Type B pancreatic cell (in vitro differentiated cells): ENCODE data around the gene GNB5. TPM values are rescaled to one million over a fixed set of nuclear protein-coding genes. Genes with fewer than 3 reads are reported as not detected.

Experiments
- DNase-seq: peaks from one replicate; pipeline ENCODE4 v3.0.0; 2021; ENCODE audit warnings: mixed read lengths; ENCODE audit not compliant: unreplicated experiment; ENCODE audit errors: extremely low spot score
- H3K27ac Mint-ChIP-seq: 2 replicates; pipeline ENCODE4 v1.8.0; 2021; ENCODE audit warnings: mild to moderate bottlenecking, mixed read lengths
- H3K27me3 Mint-ChIP-seq: 2 replicates; pipeline ENCODE4 v1.8.0; 2021; ENCODE audit warnings: mixed read lengths
- H3K36me3 Mint-ChIP-seq: 2 replicates; pipeline ENCODE4 v1.8.0; 2021; ENCODE audit warnings: mixed read lengths
- H3K4me1 Mint-ChIP-seq: one replicate; pipeline ENCODE4 v1.8.0; 2021; ENCODE audit warnings: mixed read lengths; ENCODE audit not compliant: unreplicated experiment
- H3K4me3 Mint-ChIP-seq: 2 replicates; pipeline ENCODE4 v1.8.0; 2021; ENCODE audit warnings: mild to moderate bottlenecking, mixed read lengths
- H3K9me3 Mint-ChIP-seq: 2 replicates; pipeline ENCODE4 v1.8.0; 2021; ENCODE audit warnings: mixed read lengths
- total RNA-seq: library from RNA; stranded (reverse); gene quantifications from 2 replicates; pipeline ENCODE4 v1.2.1, GENCODE V29; 2021; ENCODE audit warnings: low replicate concordance
- TF ChIP-seq, protein P1 (sequence below): fragments of 200-600 bp; sonication (generic); conservative IDR thresholded peaks from 2 replicates; pipeline ENCODE4 v1.5.0; 2021; ENCODE audit warnings: antibody characterized with exemption, mild to moderate bottlenecking

The GNB5 gene
- total RNA-seq, 1 donor from 2014 or later: 19.9 TPM

DNA sequence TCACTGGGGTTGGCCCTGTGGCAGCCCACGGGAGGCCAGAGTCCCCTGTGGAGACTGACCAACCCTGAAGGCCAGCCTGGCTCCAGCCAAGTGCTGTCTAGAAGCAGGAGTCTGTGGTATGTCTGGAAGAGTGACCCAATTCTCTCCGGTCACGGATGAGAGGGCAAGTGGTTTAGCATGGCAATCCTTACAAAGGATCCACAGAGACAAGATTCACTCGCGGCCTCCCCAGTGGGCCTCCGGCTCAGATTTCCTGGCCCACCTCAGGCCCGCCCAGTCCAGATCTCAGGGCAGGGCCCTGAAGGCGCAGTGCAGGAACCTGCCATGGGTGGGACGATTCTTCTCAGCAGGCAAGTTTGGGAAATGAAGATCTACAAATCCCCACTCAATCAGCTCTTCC lies 73.6 kb downstream of the GNB5 start:
- no peaks in the 10 kb centered on the region for H3K9me3 Mint-ChIP-seq
- peaks cover 17% of the 10 kb centered on the region for H3K4me1 Mint-ChIP-seq
- DNase-seq: no peak
- no peak overlapping the region for H3K4me3 Mint-ChIP-seq
- H3K27ac Mint-ChIP-seq: peak overlapping the region; percentile 0
- peaks cover 4% of the 10 kb centered on the region for H3K27me3 Mint-ChIP-seq
- TF ChIP-seq, protein P1, sequence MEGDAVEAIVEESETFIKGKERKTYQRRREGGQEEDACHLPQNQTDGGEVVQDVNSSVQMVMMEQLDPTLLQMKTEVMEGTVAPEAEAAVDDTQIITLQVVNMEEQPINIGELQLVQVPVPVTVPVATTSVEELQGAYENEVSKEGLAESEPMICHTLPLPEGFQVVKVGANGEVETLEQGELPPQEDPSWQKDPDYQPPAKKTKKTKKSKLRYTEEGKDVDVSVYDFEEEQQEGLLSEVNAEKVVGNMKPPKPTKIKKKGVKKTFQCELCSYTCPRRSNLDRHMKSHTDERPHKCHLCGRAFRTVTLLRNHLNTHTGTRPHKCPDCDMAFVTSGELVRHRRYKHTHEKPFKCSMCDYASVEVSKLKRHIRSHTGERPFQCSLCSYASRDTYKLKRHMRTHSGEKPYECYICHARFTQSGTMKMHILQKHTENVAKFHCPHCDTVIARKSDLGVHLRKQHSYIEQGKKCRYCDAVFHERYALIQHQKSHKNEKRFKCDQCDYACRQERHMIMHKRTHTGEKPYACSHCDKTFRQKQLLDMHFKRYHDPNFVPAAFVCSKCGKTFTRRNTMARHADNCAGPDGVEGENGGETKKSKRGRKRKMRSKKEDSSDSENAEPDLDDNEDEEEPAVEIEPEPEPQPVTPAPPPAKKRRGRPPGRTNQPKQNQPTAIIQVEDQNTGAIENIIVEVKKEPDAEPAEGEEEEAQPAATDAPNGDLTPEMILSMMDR: no peak
- no peaks in the 10 kb centered on the region for H3K36me3 Mint-ChIP-seq

GRCh38 chr15:52115598-52116427 lies 75.4 kb downstream of the GNB5 start:
- Mint-ChIP-seq H3K27me3 (peaks cover 4% of the 10 kb centered on the region), H3K36me3 (no peaks in the 10 kb centered on the region), H3K27ac (peak overlapping the region; percentile 19), H3K4me3 (no peak overlapping the region), H3K9me3 (no peaks in the 10 kb centered on the region), H3K4me1 (peaks cover 17% of the 10 kb centered on the region)
- TF ChIP-seq, protein P1: no peak
- DNase-seq: no peak

DNA sequence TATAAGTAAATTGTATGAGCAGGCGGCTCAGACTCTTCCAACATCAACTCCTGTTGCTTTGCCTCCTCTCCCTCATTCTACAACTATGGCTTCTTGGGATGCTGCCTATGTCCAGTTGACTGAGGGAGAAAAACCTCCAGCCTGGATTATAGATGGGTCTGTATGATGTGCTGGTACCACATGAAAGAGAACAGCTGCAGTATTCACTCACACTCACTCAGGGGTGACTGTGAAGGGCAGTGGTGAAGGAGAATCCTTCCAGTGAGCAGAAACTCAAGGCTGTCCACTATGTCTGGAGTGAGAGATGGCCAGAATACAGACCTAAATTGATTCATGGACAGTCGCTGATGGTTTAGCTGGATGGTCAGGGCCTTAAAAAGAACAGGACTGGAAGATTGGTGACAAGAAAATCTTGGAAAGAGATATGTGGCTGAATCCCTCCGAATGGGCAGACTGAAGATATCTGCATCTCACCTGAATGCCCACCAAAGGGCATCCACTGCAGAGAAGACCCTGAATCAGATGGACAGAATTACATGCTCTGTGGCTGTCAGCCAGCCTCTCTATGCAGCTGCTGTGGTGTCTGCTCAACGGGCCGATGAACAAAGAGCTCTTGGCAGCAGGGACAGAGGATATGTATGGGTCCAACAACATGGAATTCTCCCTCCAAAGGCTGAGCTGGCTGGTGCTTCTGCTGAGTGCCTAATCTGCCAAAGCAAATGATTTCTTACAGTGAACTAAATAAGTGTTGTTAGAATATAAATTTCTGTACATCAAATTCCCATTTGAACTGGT lies 76.7 kb downstream of the GNB5 start:
- Mint-ChIP-seq H3K4me1 (peaks cover 17% of the 10 kb centered on the region), H3K27me3 (peaks cover 7% of the 10 kb centered on the region)
- DNase-seq: no peak

GRCh38 chr15:52113708-52114107 lies 77.5 kb downstream of the GNB5 start:
- Mint-ChIP-seq H3K36me3 (no peaks in the 10 kb centered on the region), H3K27ac (no peak overlapping the region), H3K9me3 (no peaks in the 10 kb centered on the region), H3K4me1 (peaks cover 17% of the 10 kb centered on the region), H3K4me3 (no peak overlapping the region), H3K27me3 (peaks cover 10% of the 10 kb centered on the region)
- TF ChIP-seq, protein P1: no peak
- no peak for DNase-seq

More for the DNA sequence above, 76.7 kb downstream of the GNB5 start:
- TF ChIP-seq, protein P1: no peak
- no peak overlapping the region for H3K4me3 Mint-ChIP-seq
- H3K27ac Mint-ChIP-seq: no peak overlapping the region
- H3K9me3 Mint-ChIP-seq: no peaks in the 10 kb centered on the region
- no peaks in the 10 kb centered on the region for H3K36me3 Mint-ChIP-seq

DNA sequence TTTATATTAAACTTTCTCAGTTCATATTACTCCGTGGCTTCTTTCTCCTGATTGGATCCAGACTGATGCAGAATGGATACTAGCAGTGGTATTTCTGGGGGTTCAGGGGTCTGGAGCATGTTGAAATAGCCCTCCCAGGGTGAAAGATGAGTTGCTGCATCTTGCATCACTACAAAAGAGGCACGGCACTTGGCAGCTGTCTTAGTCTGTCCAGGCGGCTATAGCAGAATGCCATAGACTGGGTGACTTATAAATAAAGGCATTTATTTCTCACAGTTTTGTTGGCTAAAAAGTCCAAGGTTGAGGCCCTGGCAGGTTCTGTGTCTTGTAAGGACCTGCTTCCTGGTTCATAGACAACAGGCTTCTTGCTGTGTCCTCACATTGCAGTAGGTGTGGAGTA lies 78.0 kb downstream of the GNB5 start:
- Mint-ChIP-seq H3K27ac (no peak overlapping the region), H3K36me3 (no peaks in the 10 kb centered on the region), H3K4me1 (peaks cover 17% of the 10 kb centered on the region), H3K4me3 (no peak overlapping the region), H3K9me3 (no peaks in the 10 kb centered on the region), H3K27me3 (peaks cover 10% of the 10 kb centered on the region)
- TF ChIP-seq, protein P1: no peak
- no peak for DNase-seq
